Neural progenitor cell (in vitro differentiated cells): Measurements from ENCODE around the gene DCANP1.

ENCODE experiments used
- CTCF ChIP-seq: fragments of 200-600 bp; sonication (generic); IDR thresholded peaks from 2 replicates; pipeline ENCODE4 v1.5.1; 2017; ENCODE audit warnings: antibody characterized with exemption, mild to moderate bottlenecking
- EZH2 ChIP-seq: fragments of 200-600 bp; sonication (generic); IDR thresholded peaks from 2 replicates; pipeline ENCODE4 v1.6.1; 2017; ENCODE audit warnings: antibody characterized with exemption, mild to moderate bottlenecking, moderate library complexity
- EZH2phosphoT487 ChIP-seq: fragments of 200-600 bp; sonication (generic); IDR thresholded peaks from 2 replicates; pipeline ENCODE4 v1.6.1; 2017; ENCODE audit warnings: antibody characterized with exemption

- no peak for TF ChIP-seq CTCF
- TF ChIP-seq EZH2, result no peak
- TF ChIP-seq EZH2phosphoT487, result no peak
Measured at GRCh38 chr5:135493406-135494180, 46.4 kb upstream of the DCANP1 start.
